ENCODE results near the gene PLA2G4A.

The PLA2G4A gene

DNA sequence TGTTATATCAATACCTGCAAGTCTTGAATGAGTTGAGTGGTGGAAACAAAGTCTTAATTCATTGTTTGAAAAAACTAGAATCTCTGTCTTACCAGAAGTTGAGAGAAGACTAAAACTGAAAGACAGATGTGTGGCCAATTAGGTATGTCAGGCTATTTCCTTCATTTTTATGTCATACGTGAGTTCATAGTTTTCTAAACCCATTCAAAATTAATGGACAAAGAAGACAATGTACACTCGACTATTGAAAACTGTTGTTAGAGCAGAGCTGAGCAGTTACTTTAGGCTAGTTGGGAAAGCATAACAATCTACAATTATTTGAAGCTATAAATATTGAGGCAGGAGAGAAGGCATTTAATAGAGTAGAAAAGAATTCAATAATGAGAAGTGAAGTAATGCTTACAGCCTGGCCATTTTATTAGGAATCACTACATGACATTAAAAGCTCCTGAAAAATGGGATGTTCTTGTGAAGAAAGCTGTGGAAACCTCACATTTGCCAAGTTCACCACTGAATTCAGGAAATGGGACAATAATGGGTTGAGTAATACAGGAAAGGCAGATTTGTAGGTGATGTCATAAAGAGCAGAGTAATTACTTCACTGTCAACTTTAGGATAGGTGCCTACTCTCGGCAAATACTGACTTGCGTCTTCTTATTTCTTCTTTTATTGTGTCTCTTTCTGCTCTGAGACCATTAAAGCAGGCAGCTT, 204.4 kb downstream of the PLA2G4A start:
- ATAC-seq (no peak), DNase-seq (no peak)

DNA sequence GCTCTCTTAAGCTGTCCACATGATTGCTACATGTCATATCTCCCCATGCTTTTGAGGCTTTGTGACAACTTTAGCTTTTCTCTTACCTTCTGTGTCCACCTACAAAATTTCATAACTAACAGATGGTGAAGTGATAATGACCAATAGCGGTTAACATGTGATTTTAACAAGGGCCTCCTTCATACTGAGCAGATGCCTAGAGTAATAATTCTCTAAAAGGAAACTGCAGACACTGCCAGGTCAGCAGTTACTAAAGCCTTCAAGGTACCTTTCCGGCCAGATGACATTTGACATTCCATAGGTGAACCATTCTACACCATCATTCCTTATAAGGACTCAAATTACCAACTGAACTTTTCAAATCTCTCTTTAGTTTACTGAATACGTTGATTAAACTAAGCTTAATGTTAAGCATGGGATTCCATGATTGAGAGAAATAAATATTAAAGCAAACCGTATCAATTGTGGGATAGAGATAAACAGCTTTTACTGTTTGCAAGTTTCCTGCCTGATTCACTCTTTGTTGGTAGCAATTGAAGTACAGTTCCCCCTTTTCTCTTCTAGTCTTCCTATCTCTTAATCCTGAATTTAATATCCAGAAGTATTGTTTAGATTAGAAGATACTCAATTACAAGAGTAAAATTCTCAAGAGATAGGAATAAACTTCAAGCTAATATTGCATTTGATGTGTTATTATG, 205.1 kb downstream of the PLA2G4A start:
- no peak for DNase-seq
- ATAC-seq, result no peak

DNA sequence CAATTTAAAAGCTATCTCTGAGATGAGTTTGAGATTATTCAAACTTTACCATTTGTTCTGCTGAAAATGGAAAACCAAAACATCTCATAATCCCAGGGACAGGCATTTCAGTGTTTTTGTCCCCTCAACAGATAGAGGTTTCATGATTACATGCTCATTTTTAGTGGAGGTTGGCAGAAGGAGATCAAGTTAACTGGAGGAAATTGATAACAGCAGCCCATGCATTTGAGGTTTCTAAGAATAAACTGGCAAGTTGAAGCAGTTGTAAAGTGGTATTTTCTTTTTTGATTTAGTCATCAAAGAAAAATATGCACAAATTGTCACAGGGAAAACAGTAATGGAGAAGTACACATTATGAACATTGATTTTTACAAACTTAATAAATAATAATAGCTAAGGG, 205.8 kb downstream of the PLA2G4A start:
- no peak for DNase-seq
- ATAC-seq, result no peak

DNA sequence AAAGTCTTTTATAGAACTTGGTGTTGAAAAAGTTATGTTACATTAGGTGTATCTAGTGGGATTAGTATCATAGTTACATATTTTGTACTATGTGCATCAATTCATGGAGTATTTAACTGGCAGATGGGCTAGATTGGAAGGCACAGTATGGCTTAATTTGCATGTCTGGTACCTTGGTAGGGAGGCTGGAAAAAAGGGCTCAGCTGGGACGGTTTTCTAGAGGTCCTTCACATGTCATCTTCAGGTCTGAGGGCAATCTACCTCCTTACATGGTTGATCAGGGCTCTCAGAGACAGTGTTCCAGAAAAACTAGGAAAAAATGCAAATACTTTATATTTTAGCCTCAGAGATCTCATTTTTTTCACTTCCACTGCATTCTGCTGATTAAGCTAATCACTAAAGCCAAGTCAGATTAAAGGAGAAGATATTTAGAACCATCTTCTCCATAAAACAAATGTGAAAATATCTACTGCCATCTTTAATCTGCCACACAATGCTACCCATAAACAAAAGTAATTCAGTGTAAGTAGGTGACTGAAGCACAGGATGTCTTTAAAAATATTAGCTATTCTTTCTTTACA, 209.3 kb downstream of the PLA2G4A start:
- no peak for ATAC-seq
- DNase-seq, result no peak

All from stimulated activated naive CD8-positive, alpha-beta T cell treated with anti-CD3 and anti-CD28 coated beads, Interleukin-15, Interleukin-2, amounts not matched to agents 100 U/mL and 50 U/mL, for 24 hours (primary cell).